ENCODE measurements around the gene EDC4.

EDC4 gene

DNA sequence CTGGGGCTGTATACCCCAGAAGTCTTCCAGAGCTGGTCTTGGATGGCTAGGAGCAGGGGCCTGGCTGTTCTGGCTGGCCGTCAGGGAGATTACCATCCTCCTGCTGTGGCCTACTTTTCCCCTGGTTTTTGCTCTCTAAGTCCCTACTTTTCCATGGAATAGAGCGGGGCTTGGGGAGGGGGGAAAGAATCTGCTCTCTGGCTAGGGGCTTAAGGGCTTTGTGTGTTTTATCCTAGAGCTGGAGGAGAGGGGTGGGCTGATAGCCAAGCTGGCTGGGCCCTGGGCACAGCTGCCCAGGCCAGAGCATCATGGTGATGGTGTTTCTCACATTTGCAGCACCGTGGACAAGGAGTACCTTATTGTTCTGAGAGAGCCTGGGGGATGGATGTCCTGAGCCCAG, 15.5 kb downstream of the EDC4 start:
- Histone ChIP-seq H3K9me3 (no peaks in the 10 kb centered on the region), H3K4me1 (peaks cover 7% of the 10 kb centered on the region), H3K4me3 (ENCODE audit: low read depth, low read length) (no peak overlapping the region), H3K36me3 (peaks cover 9% of the 10 kb centered on the region), H3K27me3 (no peaks in the 10 kb centered on the region)
- no peak for DNase-seq
- TF ChIP-seq, protein P1, sequence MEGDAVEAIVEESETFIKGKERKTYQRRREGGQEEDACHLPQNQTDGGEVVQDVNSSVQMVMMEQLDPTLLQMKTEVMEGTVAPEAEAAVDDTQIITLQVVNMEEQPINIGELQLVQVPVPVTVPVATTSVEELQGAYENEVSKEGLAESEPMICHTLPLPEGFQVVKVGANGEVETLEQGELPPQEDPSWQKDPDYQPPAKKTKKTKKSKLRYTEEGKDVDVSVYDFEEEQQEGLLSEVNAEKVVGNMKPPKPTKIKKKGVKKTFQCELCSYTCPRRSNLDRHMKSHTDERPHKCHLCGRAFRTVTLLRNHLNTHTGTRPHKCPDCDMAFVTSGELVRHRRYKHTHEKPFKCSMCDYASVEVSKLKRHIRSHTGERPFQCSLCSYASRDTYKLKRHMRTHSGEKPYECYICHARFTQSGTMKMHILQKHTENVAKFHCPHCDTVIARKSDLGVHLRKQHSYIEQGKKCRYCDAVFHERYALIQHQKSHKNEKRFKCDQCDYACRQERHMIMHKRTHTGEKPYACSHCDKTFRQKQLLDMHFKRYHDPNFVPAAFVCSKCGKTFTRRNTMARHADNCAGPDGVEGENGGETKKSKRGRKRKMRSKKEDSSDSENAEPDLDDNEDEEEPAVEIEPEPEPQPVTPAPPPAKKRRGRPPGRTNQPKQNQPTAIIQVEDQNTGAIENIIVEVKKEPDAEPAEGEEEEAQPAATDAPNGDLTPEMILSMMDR (IDR thresholded peaks at IDR 0.05; ENCODE audit: low read depth, low read length), result no peak

DNA sequence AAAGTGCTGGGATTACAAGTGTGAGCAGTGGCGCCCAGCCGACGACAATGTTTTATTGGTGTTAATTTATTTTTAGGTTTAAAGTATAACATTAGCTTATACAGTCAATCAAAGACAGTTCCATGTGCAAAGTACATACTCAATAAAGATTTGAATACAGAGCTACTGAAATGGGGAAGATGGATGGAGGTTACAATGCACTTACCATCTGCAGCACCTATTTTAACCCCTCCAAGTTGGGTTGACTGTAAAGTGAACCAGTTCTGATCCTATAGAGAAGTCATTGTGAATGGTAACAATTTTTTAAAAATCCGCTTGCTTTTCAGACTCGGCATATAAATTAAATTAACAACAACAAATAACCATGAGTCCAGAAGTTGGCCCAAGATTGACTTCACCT, 19.5 kb downstream of the EDC4 start:
- H3K9me3 ChIP-seq, result no peaks in the 10 kb centered on the region
- H3K27me3 ChIP-seq, result no peaks in the 10 kb centered on the region
- DNase-seq, result no peak
- TF ChIP-seq, protein P1 (IDR thresholded peaks at IDR 0.05; ENCODE audit: low read depth, low read length), result no peak
- H3K4me3 ChIP-seq (ENCODE audit: low read depth, low read length), result peak overlapping the region; percentile 61
- H3K36me3 ChIP-seq, result no peaks in the 10 kb centered on the region; the same call in 1 of the 2 replicates
- no peaks in the 10 kb centered on the region for H3K4me1 ChIP-seq

DNA sequence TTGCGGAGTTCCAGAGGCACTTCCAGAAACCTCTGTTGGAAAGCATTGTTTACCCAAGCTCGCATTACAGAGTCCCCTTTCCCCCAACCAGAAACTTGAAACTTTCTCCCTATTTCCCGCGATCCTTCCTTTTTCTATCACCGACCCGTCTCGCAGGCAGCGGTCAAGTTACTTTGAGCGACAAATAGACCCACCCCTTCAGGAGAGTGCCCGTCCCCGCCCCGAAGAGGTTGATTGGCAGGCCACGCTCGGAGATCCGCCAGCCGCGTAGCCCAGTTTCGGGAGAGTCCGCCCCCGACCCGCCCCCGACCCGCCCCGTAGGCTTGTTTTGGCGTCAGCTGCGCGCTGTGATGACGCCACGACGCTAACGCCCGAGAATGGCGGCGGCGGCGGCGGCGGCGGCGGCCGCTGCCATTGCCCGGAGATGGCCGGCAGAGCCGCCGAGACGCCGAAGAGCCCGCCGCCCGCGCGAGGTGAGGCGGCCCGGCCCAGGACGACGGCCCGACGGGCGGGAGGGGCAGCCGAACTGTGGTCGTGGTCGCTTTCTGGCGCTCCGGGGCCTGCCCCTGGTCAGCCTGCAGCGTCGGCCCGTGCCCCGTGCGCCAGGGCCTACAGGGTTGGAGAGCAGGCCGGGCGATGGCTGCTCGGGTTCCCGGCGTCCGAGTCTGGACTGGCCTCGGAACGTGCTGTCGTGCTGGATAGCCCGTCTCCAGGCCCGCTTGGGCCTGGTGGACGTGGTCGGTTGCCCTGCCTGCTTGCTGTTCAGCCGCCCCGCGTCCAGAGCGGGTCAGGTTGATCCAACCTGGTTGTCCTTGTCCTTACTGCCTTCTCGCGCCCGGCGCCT, 20.3 kb downstream of the EDC4 start, which contains the start of gene PSKH1:
TSS of gene PSKH1 (plus strand) at position 356 of the 844 bp plus-strand sequence. CDS start 15,496 bp downstream, outside the sequence.
- no peaks in the 10 kb centered on the region; the same call in 1 of the 2 replicates for H3K36me3 ChIP-seq
- peak within 1 kb of the TSS; percentile 83 for H3K4me3 ChIP-seq (ENCODE audit: low read depth, low read length)
- H3K4me1 ChIP-seq, result no peaks in the 10 kb centered on the region
- TF ChIP-seq, protein P1 (IDR thresholded peaks at IDR 0.05; ENCODE audit: low read depth, low read length), result no peak
- H3K27me3 ChIP-seq, result no peaks in the 10 kb centered on the region
- peak; percentile 97 for DNase-seq
- no peaks in the 10 kb centered on the region for H3K9me3 ChIP-seq

DNA sequence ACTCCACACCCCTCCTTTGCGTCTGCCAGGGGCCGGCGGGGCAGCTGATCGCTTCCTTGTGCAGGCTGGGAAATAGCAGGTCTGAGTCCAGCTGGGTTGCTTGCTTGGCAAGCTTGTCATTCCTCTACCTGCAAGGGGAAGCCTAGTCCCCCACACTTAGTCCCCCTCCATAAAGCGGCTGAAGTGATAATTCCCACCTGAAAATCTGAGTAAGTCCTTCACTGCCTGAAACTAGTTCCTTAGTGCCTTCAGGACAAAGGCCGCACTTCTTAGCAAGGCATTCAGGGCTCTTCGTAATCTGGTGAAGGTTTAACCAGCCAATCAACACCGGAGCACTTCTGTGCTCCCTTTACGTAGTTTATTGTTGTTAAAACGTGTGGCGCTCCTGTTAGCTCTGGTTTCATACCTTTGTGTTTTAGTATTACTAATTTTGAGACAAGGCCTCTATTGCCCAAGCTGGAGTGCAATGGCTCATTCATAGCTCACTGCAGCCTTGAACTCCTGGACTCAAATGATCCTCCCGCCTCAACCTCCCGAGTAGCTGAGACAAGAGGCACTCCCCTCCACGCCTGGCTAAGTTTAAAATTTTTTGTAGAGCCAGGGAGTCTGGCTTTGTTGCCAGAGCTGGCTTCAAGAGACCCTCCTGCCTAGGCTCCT, 21.0 kb downstream of the EDC4 start:
- Histone ChIP-seq H3K27me3 (no peaks in the 10 kb centered on the region), H3K9me3 (no peaks in the 10 kb centered on the region), H3K4me3 (ENCODE audit: low read depth, low read length) (peak overlapping the region; percentile 83), H3K4me1 (no peaks in the 10 kb centered on the region), H3K36me3 (no peaks in the 10 kb centered on the region; the same call in 1 of the 2 replicates)
- TF ChIP-seq, protein P1 (IDR thresholded peaks at IDR 0.05; ENCODE audit: low read depth, low read length), result no peak
- DNase-seq, result no peak

DNA sequence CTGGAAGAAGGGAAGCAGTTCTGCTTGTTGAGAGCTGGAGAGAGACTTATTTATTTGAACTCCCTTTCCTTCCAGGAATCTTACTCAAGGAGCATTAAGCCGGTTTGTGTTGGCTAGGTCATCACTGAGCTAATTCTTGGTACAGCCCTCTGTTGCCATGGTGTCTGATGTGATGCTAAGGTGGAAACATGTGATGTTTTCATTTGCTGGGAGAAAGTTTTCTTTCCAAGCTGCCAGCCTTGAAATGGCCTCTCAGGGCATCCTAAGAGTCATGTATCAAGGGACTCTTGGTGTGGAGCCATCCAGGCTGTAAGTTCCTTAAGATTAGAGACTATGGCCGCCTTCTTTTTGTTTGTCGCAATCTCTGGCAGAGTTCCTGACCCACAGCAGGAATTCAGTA, 24.4 kb downstream of the EDC4 start:
- DNase-seq, result no peak
- Histone ChIP-seq H3K9me3 (no peaks in the 10 kb centered on the region), H3K36me3 (no peaks in the 10 kb centered on the region; the same call in 1 of the 2 replicates), H3K4me1 (no peaks in the 10 kb centered on the region), H3K27me3 (no peaks in the 10 kb centered on the region), H3K4me3 (ENCODE audit: low read depth, low read length) (no peak overlapping the region)
- TF ChIP-seq, protein P1 (IDR thresholded peaks at IDR 0.05; ENCODE audit: low read depth, low read length), result no peak

Data from BE2C (cell line).